A673 (cell line): Measurements from ENCODE around the gene CLEC4G.

Experiments used
- CTCF ChIP-seq: fragments of 300-800, 200-600 bp; sonication (generic); conservative IDR thresholded peaks from 2 replicates; pipeline ENCODE4 v1.5.1; 2017; ENCODE audit warnings: low read depth, mild to moderate bottlenecking, antibody characterized with exemption, low read length, moderate library complexity, mixed read lengths
- EZH2 ChIP-seq: fragments of 200-600 bp; sonication (generic); IDR thresholded peaks from 2 replicates; pipeline ENCODE4 v1.6.1; 2017; ENCODE audit warnings: borderline replicate concordance, low read depth, mild to moderate bottlenecking, mixed read lengths, antibody characterized with exemption, low read length; ENCODE audit not compliant: poor library complexity, severe bottlenecking

GRCh38 chr19:7766535-7766934, 34.6 kb upstream of the CLEC4G start:
- TF ChIP-seq CTCF (no peak), EZH2 (no peak)
